Type B pancreatic cell (in vitro differentiated cells): ENCODE measurements around the gene HNRNPAB. TPM values are rescaled to one million over a fixed set of nuclear protein-coding genes. Genes with fewer than 3 reads are reported as not detected.

ENCODE experiments used
- DNase-seq: peaks from one replicate; pipeline ENCODE4 v3.0.0; 2021; ENCODE audit warnings: mixed read lengths; ENCODE audit not compliant: unreplicated experiment; ENCODE audit errors: extremely low spot score
- H3K27ac Mint-ChIP-seq: 2 replicates; pipeline ENCODE4 v1.8.0; 2021; ENCODE audit warnings: mild to moderate bottlenecking, mixed read lengths
- H3K27me3 Mint-ChIP-seq: 2 replicates; pipeline ENCODE4 v1.8.0; 2021; ENCODE audit warnings: mixed read lengths
- H3K36me3 Mint-ChIP-seq: 2 replicates; pipeline ENCODE4 v1.8.0; 2021; ENCODE audit warnings: mixed read lengths
- H3K4me1 Mint-ChIP-seq: one replicate; pipeline ENCODE4 v1.8.0; 2021; ENCODE audit warnings: mixed read lengths; ENCODE audit not compliant: unreplicated experiment
- H3K4me3 Mint-ChIP-seq: 2 replicates; pipeline ENCODE4 v1.8.0; 2021; ENCODE audit warnings: mild to moderate bottlenecking, mixed read lengths
- H3K9me3 Mint-ChIP-seq: 2 replicates; pipeline ENCODE4 v1.8.0; 2021; ENCODE audit warnings: mixed read lengths
- CTCF ChIP-seq: fragments of 200-600 bp; sonication (generic); conservative IDR thresholded peaks from 2 replicates; pipeline ENCODE4 v1.5.0; 2021; ENCODE audit warnings: antibody characterized with exemption, mild to moderate bottlenecking
- total RNA-seq: library from RNA; stranded (reverse); gene quantifications from 2 replicates; pipeline ENCODE4 v1.2.1, GENCODE V29; 2021; ENCODE audit warnings: low replicate concordance

HNRNPAB gene
- total RNA-seq, 1 donor from 2014 or later: 245 TPM

GRCh38 chr5:178165581-178165980 is 38.8 kb upstream of the HNRNPAB start:
- H3K27ac Mint-ChIP-seq: no peak overlapping the region
- H3K4me3 Mint-ChIP-seq: no peak overlapping the region
- H3K36me3 Mint-ChIP-seq: no peaks in the 10 kb centered on the region
- H3K27me3 Mint-ChIP-seq: peaks cover 37% of the 10 kb centered on the region
- no peak for DNase-seq
- no peaks in the 10 kb centered on the region for H3K9me3 Mint-ChIP-seq
- TF ChIP-seq CTCF: no peak
- H3K4me1 Mint-ChIP-seq: no peaks in the 10 kb centered on the region

- peaks cover 10% of the 10 kb centered on the region for H3K27me3 Mint-ChIP-seq
- no peaks in the 10 kb centered on the region for H3K9me3 Mint-ChIP-seq
These were observed 33.9 kb upstream of the HNRNPAB start for GRCh38 chr5:178170455-178170854.

GRCh38 chr5:178174456-178174855 is 29.9 kb upstream of the HNRNPAB start:
- no peaks in the 10 kb centered on the region for H3K4me1 Mint-ChIP-seq
- no peak for DNase-seq
- H3K4me3 Mint-ChIP-seq: no peak overlapping the region
- TF ChIP-seq CTCF: no peak
- peaks cover 5% of the 10 kb centered on the region for H3K27me3 Mint-ChIP-seq
- no peaks in the 10 kb centered on the region for H3K36me3 Mint-ChIP-seq
- H3K9me3 Mint-ChIP-seq: no peaks in the 10 kb centered on the region
- H3K27ac Mint-ChIP-seq: peak overlapping the region; percentile 7

More at GRCh38 chr5:178170455-178170854, 33.9 kb upstream of the HNRNPAB start:
- Mint-ChIP-seq H3K4me3 (no peak overlapping the region), H3K4me1 (no peaks in the 10 kb centered on the region), H3K27ac (no peak overlapping the region), H3K36me3 (no peaks in the 10 kb centered on the region)
- no peak for DNase-seq
- TF ChIP-seq CTCF: no peak

GRCh38 chr5:178176791-178177190 is 27.5 kb upstream of the HNRNPAB start:
- DNase-seq: no peak
- peaks cover 6% of the 10 kb centered on the region for H3K27me3 Mint-ChIP-seq
- no peak for TF ChIP-seq CTCF
- no peak overlapping the region for H3K4me3 Mint-ChIP-seq
- H3K27ac Mint-ChIP-seq: no peak overlapping the region
- no peaks in the 10 kb centered on the region for H3K9me3 Mint-ChIP-seq
- no peaks in the 10 kb centered on the region for H3K36me3 Mint-ChIP-seq
- H3K4me1 Mint-ChIP-seq: no peaks in the 10 kb centered on the region

- H3K36me3 Mint-ChIP-seq: no peaks in the 10 kb centered on the region
- peaks cover 6% of the 10 kb centered on the region for H3K27me3 Mint-ChIP-seq
- no peak for DNase-seq
- no peaks in the 10 kb centered on the region for H3K9me3 Mint-ChIP-seq
- H3K4me1 Mint-ChIP-seq: no peaks in the 10 kb centered on the region
- TF ChIP-seq CTCF: no peak
- H3K27ac Mint-ChIP-seq: no peak overlapping the region
- no peak overlapping the region for H3K4me3 Mint-ChIP-seq
These were observed 26.8 kb upstream of the HNRNPAB start for GRCh38 chr5:178177569-178177968.
